HepG2 (cell line): Measurements from ENCODE around the gene PCGF2. TPM values are rescaled to one million over a fixed set of nuclear protein-coding genes. Genes with fewer than 3 reads are reported as not detected.

ENCODE experiments used
- ATF4 ChIP-seq, 2 experiments: fragments of 450-650 bp in 1 of 2; sonication (generic) in 1 of 2; formaldehyde crosslinking; IDR thresholded peaks; 2 replicates each; pipeline versions ENCODE4 v1.5.0 to v1.8.0; 2020 to 2022; ENCODE audit warnings: mild to moderate bottlenecking in 1 of 2, missing genetic modification reagents in 1 of 2
- FOXC1 ChIP-seq: sonication (generic); formaldehyde crosslinking; IDR thresholded peaks from 2 replicates; pipeline ENCODE4 v1.8.0; 2022; ENCODE audit warnings: mild to moderate bottlenecking, missing genetic modification reagents, borderline replicate concordance
- HOXA9 ChIP-seq: sonication (generic); formaldehyde crosslinking; IDR thresholded peaks from 2 replicates; pipeline ENCODE4 v1.8.1; 2022; ENCODE audit warnings: missing genetic modification reagents, mild to moderate bottlenecking, moderate library complexity, borderline replicate concordance
- KLF15 ChIP-seq: sonication (generic); formaldehyde crosslinking; IDR thresholded peaks from 2 replicates; pipeline ENCODE4 v1.8.1; 2023; ENCODE audit warnings: borderline replicate concordance, mild to moderate bottlenecking, inconsistent platforms, missing genetic modification reagents, mixed read lengths
- MTA3 ChIP-seq: sonication (generic); formaldehyde crosslinking; IDR thresholded peaks from 2 replicates; pipeline ENCODE4 v1.4.0; 2020; ENCODE audit warnings: missing genetic modification reagents
- NFKBIZ ChIP-seq: IDR thresholded peaks from 2 replicates; pipeline ENCODE4 v1.6.1; 2018; ENCODE audit warnings: missing genetic modification reagents, missing compliant biosample characterization
- NFYC ChIP-seq: IDR thresholded peaks from 2 replicates; pipeline ENCODE4 v1.6.1; 2016; ENCODE audit warnings: missing genetic modification reagents, missing compliant biosample characterization
- NR1H2 ChIP-seq: sonication (generic); formaldehyde crosslinking; IDR thresholded peaks from 2 replicates; pipeline ENCODE4 v1.8.1; 2022; ENCODE audit warnings: low read depth, missing genetic modification reagents, borderline replicate concordance
- XRCC5 ChIP-seq: fragments of 200-400 bp; formaldehyde crosslinking; optimal IDR thresholded peaks from 2 replicates; pipeline ENCODE3; 2017; ENCODE audit warnings: mild to moderate bottlenecking, low read length
- YEATS4 ChIP-seq: sonication (generic); formaldehyde crosslinking; IDR thresholded peaks from 2 replicates; pipeline ENCODE4 v1.4.0; 2020; ENCODE audit warnings: missing genetic modification reagents, borderline replicate concordance
- ZBTB20 ChIP-seq: sonication (generic); formaldehyde crosslinking; IDR thresholded peaks from 2 replicates; pipeline ENCODE4 v1.8.1; 2023; ENCODE audit warnings: missing genetic modification reagents, low read depth, mild to moderate bottlenecking, borderline replicate concordance
- ZNF232 ChIP-seq: sonication (generic); formaldehyde crosslinking; IDR thresholded peaks from 2 replicates; pipeline ENCODE4 v1.4.0; 2020; ENCODE audit warnings: missing genetic modification reagents, borderline replicate concordance
- ZNF441 ChIP-seq: sonication (generic); formaldehyde crosslinking; IDR thresholded peaks from 2 replicates; pipeline ENCODE4 v1.7.0; 2021; ENCODE audit warnings: missing genetic modification reagents, borderline replicate concordance
- ZNF572 ChIP-seq: sonication (generic); formaldehyde crosslinking; IDR thresholded peaks from 2 replicates; pipeline ENCODE4 v1.5.1; 2020; ENCODE audit warnings: mild to moderate bottlenecking, missing genetic modification reagents
- ZNF766 ChIP-seq: sonication (generic); formaldehyde crosslinking; IDR thresholded peaks from 2 replicates; pipeline ENCODE4 v1.5.0; 2020; ENCODE audit warnings: missing genetic modification reagents, borderline replicate concordance
- polyA plus RNA-seq, 8 experiments: library from polyadenylated mRNA; depleted of rRNA in 3 of 8; stranded (reverse) in 7 of 8; unstranded in 1 of 8; fragments of >200 nt; fragmentation: Illumina TruSeq in 4 of 8; extraction: Trizol in 4 of 8; gene quantifications; 2 replicates each; pipeline versions ENCODE4 v1.2.1 to v1.2.3, GENCODE V29; 2011 to 2016; ENCODE audit warnings: low read depth in 4 of 8, missing spikeins in 1 of 8, mixed read lengths in 1 of 8; ENCODE audit not compliant: insufficient read depth in 1 of 8
- total RNA-seq, 5 experiments: library from RNA; depleted of rRNA; stranded (reverse); fragments of >200 nt; fragmentation: Illumina TruSeq; extraction: Trizol; gene quantifications; 2 replicates each; pipeline ENCODE4 v1.2.3, GENCODE V29; 2016; ENCODE audit warnings: low read depth in 1 of 5

Gene PCGF2
- total and polyA plus RNA-seq, 2 of the 13 experiments (the other 11 are each of a cell fraction or from before 2014, with no cell fraction given): 11.6 to 29.4 TPM

DNA sequence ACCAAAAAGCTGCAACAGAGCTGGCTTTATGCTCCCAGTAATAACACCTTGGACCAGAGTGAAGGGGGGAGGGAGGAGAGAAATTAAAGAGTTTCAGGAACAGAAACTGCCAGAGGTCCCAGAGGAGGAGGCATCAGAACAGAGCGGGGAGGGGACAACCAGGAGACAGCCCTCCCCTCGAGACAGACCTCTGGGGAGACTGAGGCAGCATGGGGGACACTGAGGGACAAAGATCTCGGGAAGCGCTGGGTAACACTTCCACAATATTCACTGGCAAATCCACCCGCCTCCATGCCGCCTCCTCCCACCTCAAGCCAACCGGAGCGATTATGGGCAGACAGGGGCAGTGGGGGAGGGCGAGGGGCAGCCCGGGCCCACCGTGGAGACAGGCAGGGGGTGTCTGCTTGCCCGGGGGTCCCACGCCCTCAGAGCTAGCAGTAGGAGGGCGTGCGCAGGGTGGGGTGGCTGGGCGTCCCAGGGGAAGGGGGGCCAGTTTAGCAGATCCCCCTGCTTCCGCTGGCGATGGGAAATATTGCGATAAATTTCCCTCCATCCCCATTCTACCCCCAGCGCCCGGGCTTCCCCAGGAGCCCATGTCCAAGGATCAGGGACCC, 1.2 kb downstream of the PCGF2 start (continued):
- TF ChIP-seq ZNF766 (CRISPR knock-in tag) (0 out of 2 replicates have a peak, but pooled peaks have one; percentile 10), MTA3 (no peak), XRCC5 (peak; percentile 7), FOXC1 (no peak), NFYC (no peak), ZNF572 (CRISPR knock-in tag) (0 out of 2 replicates have a peak, but pooled peaks have one; percentile 3), KLF15 (no peak), YEATS4 (CRISPR knock-in tag) (0 out of 2 replicates have a peak, but pooled peaks have one; percentile 6), ZNF232 (CRISPR knock-in tag) (peak; percentile 14; the same call in 1 of the 2 replicates), HOXA9 (CRISPR knock-in tag) (no peak), NR1H2 (CRISPR knock-in tag) (no peak), ZNF441 (no peak), ZBTB20 (no peak), ATF4 (CRISPR knock-in tag; IDR thresholded peaks at IDR 0.05) (no peak), NFKBIZ (CRISPR knock-in tag) (no peak)
